Adrenal gland (tissue), 12 donors: ENCODE data around the gene DMXL1. TPM values are rescaled to one million over a fixed set of nuclear protein-coding genes. Genes with fewer than 3 reads are reported as not detected.
"Not testable (repeated sequence)": the region's sequence is repeated elsewhere in the genome, so short reads cannot be mapped to it uniquely, and the experiment has no call there.

ENCODE experiments used
- DNase-seq, 7 donors: peaks; one replicate each; pipeline ENCODE4 v3.0.0-alpha.2; 2019 to 2020
- H3K27ac ChIP-seq, 5 donors: fragments of 200-600 bp; sonication (generic) in 4 of 5; 1 replicate in 3 of 5; 2 replicates in 2 of 5; pipeline versions ENCODE4 v1.5.1 to v1.8.0; 2016 to 2020; ENCODE audit warnings: mild to moderate bottlenecking in 1 of 5
- H3K27me3 ChIP-seq: fragments of 200-600 bp; 2 replicates; pipeline ENCODE4 v1.8.0; 2021
- H3K36me3 ChIP-seq, 2 donors: fragments of 200-600 bp; replicated peaks in 1 of 2; 1 replicate in 1 of 2; 2 replicates in 1 of 2; pipeline versions ENCODE4 v1.5.1 to v1.8.0; 2018 to 2022
- H3K4me1 ChIP-seq, 2 donors: fragments of 200-600 bp; replicated peaks in 1 of 2; 1 replicate in 1 of 2; 2 replicates in 1 of 2; pipeline versions ENCODE4 v1.5.1 to v1.8.0; 2018 to 2021
- H3K4me3 ChIP-seq, 4 donors: fragments of 200-600 bp; sonication (generic) in 3 of 4; one replicate each; pipeline ENCODE4 v1.5.1; 2016 to 2018
- H3K9me3 ChIP-seq, 3 donors: fragments of 200-600 bp; sonication (generic) in 1 of 3; replicated peaks in 1 of 3; 1 replicate in 2 of 3; 2 replicates in 1 of 3; pipeline versions ENCODE4 v1.5.1 to v1.8.0; 2016 to 2021
- CTCF ChIP-seq, 6 experiments: fragments of 450-650 bp in 4 of 6; fragments of 200-600 bp in 2 of 6; sonication (generic) in 1 of 6; IDR thresholded peaks; 1 replicate in 5 of 6; 2 replicates in 1 of 6; pipeline versions ENCODE4 v1.5.1 to v1.8.0; 2016 to 2021; ENCODE audit warnings: antibody characterized with exemption in 6 of 6, mild to moderate bottlenecking in 2 of 6, moderate library complexity in 1 of 6
- POLR2A ChIP-seq, 2 donors: fragments of 450-650 bp; IDR thresholded peaks; one replicate each; pipeline ENCODE4 v1.6.1; 2017; ENCODE audit warnings: antibody characterized with exemption in 2 of 2, mild to moderate bottlenecking in 2 of 2, moderate library complexity in 1 of 2
- WGBS, 4 donors: extraction: QIAGEN DNeasy Blood & Tissue Kit in 2 of 4; methylation state at CpG; one replicate each; pipeline versions ENCODE4 v1.1.5 to v1.1.7; 2013 to 2017; 5-methylcytosine and 5-hydroxymethylcytosine counted together
- intact Hi-C, 2 donors: fragments of 100-400 bp; cut with DNase I; formaldehyde crosslinking; loops; one replicate each; pipeline versions ENCODE4 v1.14.1 to v1.15.0; 2022 to 2023
- polyA plus RNA-seq, 3 donors: library from polyadenylated mRNA; stranded (reverse); fragments of 200-250 nt in 2 of 3; fragments of 350-450 nt in 1 of 3; fragmentation: Illumina TruSeq in 1 of 3; extraction: RNeasy Lipid Tissue Mini Kit (QIAGEN cat#74804) in 1 of 3; gene quantifications; one replicate each; pipeline ENCODE4 v1.2.3, GENCODE V29; 2013 to 2014
- total RNA-seq, 9 donors: library from RNA; depleted of rRNA in 4 of 9; stranded (reverse); fragments of >200 nt in 4 of 9; fragments of 120-200 nt in 1 of 9; fragmentation: NEBNext Ultra II Directional in 1 of 9; extraction: Animal tissue kit (Norgen Biotek cat#: 25700) in 1 of 9; gene quantifications; one replicate each; pipeline versions ENCODE4 v1.1.0 to v1.2.4, GENCODE V29; 2013 to 2023
- donor health status: healthy with polysubstance abuse.
- donor health status: Bipolar disorder and iron deficiency.
- donor health status: DM: yes; HTN: yes; CAD: no.
- donor health status: DM: no; HTN: no; CAD: no.
- donor health status: DM: no; HTN: no; CAD: no.
- donor health status: DM: yes; HTN: yes; CAD: no.

Gene DMXL1
- total and polyA plus RNA-seq, 12 donors, result 15.1 to 91.1 (median 41.2) TPM

- Histone ChIP-seq H3K27me3 (no peaks in the 10 kb centered on the region), H3K27ac (no peak overlapping the region), H3K9me3 (no peaks in the 10 kb centered on the region), H3K36me3 (no peaks in the 10 kb centered on the region), H3K4me1 (no peaks in the 10 kb centered on the region), H3K4me3 (no peak overlapping the region)
- intact Hi-C loops, result no loop called here
- TF ChIP-seq CTCF (IDR thresholded peaks at IDR 0.05), result no peak
- no peak for TF ChIP-seq POLR2A (IDR thresholded peaks at IDR 0.05)
- 94 to 98% (median 95%) methylated on average over 2 of the region's 2 CpGs for WGBS, 4 donors
- no peak for DNase-seq
Observed at GRCh38 chr5:119178435-119178834, 107.5 kb downstream of the DMXL1 start.

- H3K27me3 ChIP-seq, result no peaks in the 10 kb centered on the region
- intact Hi-C loops, result no loop called here
- WGBS, 4 donors, result 96 to 100% (median 97%) methylated on average over 1 of the region's 1 CpG
- H3K36me3 ChIP-seq, result no peaks in the 10 kb centered on the region
- no peaks in the 10 kb centered on the region for H3K4me1 ChIP-seq
- TF ChIP-seq POLR2A (IDR thresholded peaks at IDR 0.05), result no peak
- TF ChIP-seq CTCF (IDR thresholded peaks at IDR 0.05), result no peak
- H3K9me3 ChIP-seq, result no peaks in the 10 kb centered on the region
- H3K4me3 ChIP-seq, result no peak overlapping the region
- DNase-seq, result no peak
- H3K27ac ChIP-seq, result no peak overlapping the region
Observed at GRCh38 chr5:119179857-119180641, 109.2 kb downstream of the DMXL1 start.

- H3K9me3 ChIP-seq, H3K4me3 ChIP-seq, H3K27ac ChIP-seq, H3K4me1 ChIP-seq, H3K27me3 ChIP-seq, DNase-seq, H3K36me3 ChIP-seq, intact Hi-C loops: not testable (repeated sequence)
- 66 to 82% (median 71%) methylated on average over 2 of the region's 2 CpGs for WGBS, 4 donors
Observed at GRCh38 chr5:119185512-119185911, 114.6 kb downstream of the DMXL1 start.

GRCh38 chr5:119187776-119188529, 117.1 kb downstream of the DMXL1 start:
- intact Hi-C loops, result no loop called here
- TF ChIP-seq POLR2A (IDR thresholded peaks at IDR 0.05), result no peak
- no peak for TF ChIP-seq CTCF (IDR thresholded peaks at IDR 0.05)
- no peak overlapping the region for H3K4me3 ChIP-seq
- H3K27ac ChIP-seq, result no peak overlapping the region
- 85 to 90% (median 88%) methylated on average over 6 to 7 of the region's 7 CpGs for WGBS, 4 donors
- DNase-seq, result no peak
- no peaks in the 10 kb centered on the region for H3K9me3 ChIP-seq
- peaks cover 0 to 8% of the 10 kb centered on the region in 2 donors for H3K36me3 ChIP-seq
- H3K4me1 ChIP-seq, result no peaks in the 10 kb centered on the region
- H3K27me3 ChIP-seq, result no peaks in the 10 kb centered on the region
